Naive thymus-derived CD4-positive, alpha-beta T cell (primary cell): Measurements from ENCODE around the gene STEAP2. TPM values are rescaled to one million over a fixed set of nuclear protein-coding genes. Genes with fewer than 3 reads are reported as not detected.

Source experiments
- ATAC-seq: fragments of 150-1000 bp; cut with Tn5 transposase; 2 replicates; pipeline ENCODE4 v1.10.0; 2021; ENCODE audit warnings: mild to moderate bottlenecking, moderate library complexity
- CTCF ChIA-PET: fragments of 350-600 bp; sonication (Branson Sonifier 250); formaldehyde crosslinking; loops from one replicate; lab custom pipeline; 2021; ENCODE audit warnings: antibody characterized with exemption; lab: Charles Lee
- POLR2A ChIA-PET: fragments of 350-600 bp; sonication (Branson Sonifier 250); formaldehyde crosslinking; loops from one replicate; lab custom pipeline; 2021; ENCODE audit warnings: antibody characterized with exemption, inconsistent platforms; lab: Charles Lee
- DNase-seq, 9 donors: peaks; one replicate each; pipeline versions ENCODE4 v3.0.0 to v3.0.0-alpha.2; 2020 to 2022; ENCODE audit warnings: mixed read lengths in 1 of 9
- H3K27ac ChIP-seq: one replicate; pipeline ENCODE4 v1.7.0; 2013; ENCODE audit warnings: mild to moderate bottlenecking, low read depth, low read length, moderate library complexity
- H3K27me3 ChIP-seq, 2 donors: one replicate each; pipeline ENCODE4 v1.7.0; 2013; ENCODE audit warnings: low read length in 2 of 2, mild to moderate bottlenecking in 2 of 2, moderate library complexity in 2 of 2; ENCODE audit not compliant: control insufficient read depth in 2 of 2, insufficient read depth in 2 of 2
- H3K36me3 ChIP-seq, 3 experiments: 1 replicate in 2 of 3; 2 replicates in 1 of 3; pipeline ENCODE4 v1.7.0; 2013; ENCODE audit warnings: low read length in 3 of 3, mild to moderate bottlenecking in 3 of 3, moderate library complexity in 1 of 3; ENCODE audit not compliant: insufficient read depth in 3 of 3, control insufficient read depth in 2 of 3
- H3K4me1 ChIP-seq, 2 donors: one replicate each; pipeline ENCODE4 v1.7.0; 2013; ENCODE audit warnings: low read length in 2 of 2, mild to moderate bottlenecking in 2 of 2, moderate library complexity in 1 of 2; ENCODE audit not compliant: control insufficient read depth in 2 of 2, insufficient read depth in 2 of 2
- H3K4me3 ChIP-seq: 2 replicates; pipeline ENCODE4 v1.7.0; 2013; ENCODE audit warnings: mild to moderate bottlenecking, low read length
- H3K9me3 ChIP-seq, 3 experiments: 1 replicate in 2 of 3; 2 replicates in 1 of 3; pipeline ENCODE4 v1.7.0; 2013; ENCODE audit warnings: low read length in 3 of 3; ENCODE audit not compliant: control insufficient read depth in 2 of 3
- H3K27ac Mint-ChIP-seq, 9 donors: one replicate each; pipeline ENCODE4 v1.8.0; 2020 to 2022; ENCODE audit warnings: mixed read lengths in 9 of 9, mild to moderate bottlenecking in 8 of 9, moderate library complexity in 5 of 9, inconsistent platforms in 2 of 9
- H3K27me3 Mint-ChIP-seq, 5 donors: one replicate each; pipeline ENCODE4 v1.8.0; 2021 to 2022; ENCODE audit warnings: mixed read lengths in 5 of 5, mild to moderate bottlenecking in 1 of 5
- H3K36me3 Mint-ChIP-seq, 5 donors: one replicate each; pipeline ENCODE4 v1.8.0; 2020 to 2022; ENCODE audit warnings: mixed read lengths in 5 of 5, mild to moderate bottlenecking in 3 of 5, inconsistent platforms in 1 of 5
- H3K4me1 Mint-ChIP-seq, 7 donors: one replicate each; pipeline ENCODE4 v1.8.0; 2020 to 2022; ENCODE audit warnings: mixed read lengths in 7 of 7, mild to moderate bottlenecking in 3 of 7, inconsistent platforms in 1 of 7
- H3K4me3 Mint-ChIP-seq, 10 donors: one replicate each; pipeline ENCODE4 v1.8.0; 2020 to 2022; ENCODE audit warnings: mild to moderate bottlenecking in 10 of 10, mixed read lengths in 10 of 10, moderate library complexity in 6 of 10, inconsistent platforms in 2 of 10
- H3K9me3 Mint-ChIP-seq, 11 donors: one replicate each; pipeline ENCODE4 v1.8.0; 2020 to 2022; ENCODE audit warnings: mixed read lengths in 11 of 11, mild to moderate bottlenecking in 4 of 11, inconsistent platforms in 1 of 11, moderate library complexity in 1 of 11
- intact Hi-C, 2 donors: fragments of 100-400 bp; cut with micrococcal nuclease; formaldehyde crosslinking; loops; one replicate each; pipeline ENCODE4 v1.15.1; 2023
- polyA plus RNA-seq, 2 donors: library from polyadenylated mRNA; unstranded; fragments of 300-500 nt; fragmentation: Illumina TruSeq; gene quantifications; one replicate each; pipeline ENCODE4 v1.2.3, GENCODE V29; 2021
- total RNA-seq, 6 experiments: library from RNA in 5 of 6; stranded (reverse) in 5 of 6; gene quantifications; 1 replicate in 5 of 6; 2 replicates in 1 of 6; pipeline ENCODE4 v1.2.3 and lab custom pipeline; 2021 to 2026

The STEAP2 gene
- total and polyA plus RNA-seq, 7 experiments from 2014 or later = 0.05 TPM; not detected in 6

- H3K4me3 ChIP-seq = no peak overlapping the region
- H3K4me1 ChIP-seq = no peaks in the 10 kb centered on the region
- Mint-ChIP-seq H3K4me1 (peaks cover 0 to 7% (median 0%) of the 10 kb centered on the region in 7 donors), H3K9me3 (no peaks in the 10 kb centered on the region), H3K36me3 (no peaks in the 10 kb centered on the region), H3K27ac (no peak overlapping the region), H3K4me3 (no peak overlapping the region), H3K27me3 (peaks cover 0 to 11% (median 4%) of the 10 kb centered on the region in 5 donors)
- ATAC-seq = no peak
- intact Hi-C loops = no loop called here
- DNase-seq = no peak
- H3K36me3 ChIP-seq = no peaks in the 10 kb centered on the region
- ChIA-PET POLR2A (no interaction called here), CTCF (interaction anchor here (0.6 kb wide), 1 partner anchor 18 kb away, joined by 3 read pairs; no protein-coding TSS in a partner anchor)
- no peak overlapping the region for H3K27ac ChIP-seq
- H3K27me3 ChIP-seq = no peaks in the 10 kb centered on the region
- H3K9me3 ChIP-seq = no peaks in the 10 kb centered on the region
Measured at GRCh38 chr7:90236721-90237289, 25.3 kb downstream of the STEAP2 start.

- no peaks in the 10 kb centered on the region for H3K4me1 ChIP-seq
- Mint-ChIP-seq H3K4me1 (peaks cover 0 to 7% (median 0%) of the 10 kb centered on the region in 7 donors), H3K4me3 (no peak overlapping the region), H3K9me3 (no peaks in the 10 kb centered on the region), H3K27ac (no peak overlapping the region), H3K36me3 (no peaks in the 10 kb centered on the region), H3K27me3 (peaks cover 0 to 21% (median 6%) of the 10 kb centered on the region in 5 donors)
- no peak for DNase-seq
- ChIA-PET POLR2A (no interaction called here), CTCF (no interaction called here)
- H3K4me3 ChIP-seq = no peak overlapping the region
- H3K27ac ChIP-seq = no peak overlapping the region
- no peak for ATAC-seq
- no peaks in the 10 kb centered on the region for H3K36me3 ChIP-seq
- H3K27me3 ChIP-seq = no peaks in the 10 kb centered on the region
- H3K9me3 ChIP-seq = no peaks in the 10 kb centered on the region
- intact Hi-C loops = no loop called here
Measured at GRCh38 chr7:90238022-90238421, 26.5 kb downstream of the STEAP2 start.

- ChIA-PET CTCF (no interaction called here), POLR2A (no interaction called here)
- Histone ChIP-seq H3K27ac (no peak overlapping the region), H3K4me3 (no peak overlapping the region), H3K4me1 (no peaks in the 10 kb centered on the region), H3K27me3 (no peaks in the 10 kb centered on the region), H3K9me3 (no peaks in the 10 kb centered on the region), H3K36me3 (no peaks in the 10 kb centered on the region)
- Mint-ChIP-seq H3K4me1 (peaks cover 0 to 7% (median 0%) of the 10 kb centered on the region in 7 donors), H3K9me3 (no peaks in the 10 kb centered on the region), H3K27ac (no peak overlapping the region), H3K36me3 (no peaks in the 10 kb centered on the region), H3K27me3 (peaks cover 0 to 21% (median 8%) of the 10 kb centered on the region in 5 donors), H3K4me3 (no peak overlapping the region)
- ATAC-seq (no peak), DNase-seq (no peak)
- intact Hi-C loops = no loop called here
Measured at GRCh38 chr7:90238583-90238982, 27.0 kb downstream of the STEAP2 start.

GRCh38 chr7:90239050-90239449 lies 27.5 kb downstream of the STEAP2 start:
- H3K9me3 ChIP-seq = no peaks in the 10 kb centered on the region
- no peak overlapping the region for H3K4me3 ChIP-seq
- no peaks in the 10 kb centered on the region for H3K9me3 Mint-ChIP-seq
- no peak overlapping the region for H3K27ac ChIP-seq
- no peak for DNase-seq
- no peak overlapping the region for H3K4me3 Mint-ChIP-seq
- POLR2A ChIA-PET = no interaction called here
- H3K4me1 ChIP-seq = no peaks in the 10 kb centered on the region
- CTCF ChIA-PET = no interaction called here
- H3K36me3 Mint-ChIP-seq = no peaks in the 10 kb centered on the region
- H3K27ac Mint-ChIP-seq = no peak overlapping the region
- no peaks in the 10 kb centered on the region for H3K27me3 ChIP-seq
- H3K4me1 Mint-ChIP-seq = peaks cover 0 to 7% (median under 1%) of the 10 kb centered on the region in 7 donors
- H3K36me3 ChIP-seq = no peaks in the 10 kb centered on the region
- intact Hi-C loops = no loop called here
- peaks cover 0 to 26% (median 8%) of the 10 kb centered on the region in 5 donors for H3K27me3 Mint-ChIP-seq
- ATAC-seq = no peak

- Mint-ChIP-seq H3K4me1 (peaks cover 0 to 13% (median 4%) of the 10 kb centered on the region in 7 donors), H3K27me3 (peaks cover 0 to 33% (median 11%) of the 10 kb centered on the region in 5 donors), H3K9me3 (no peaks in the 10 kb centered on the region), H3K27ac (no peak overlapping the region), H3K36me3 (peaks cover 0 to under 1% (median 0%) of the 10 kb centered on the region in 5 donors), H3K4me3 (peak overlapping the region in 1 of 10 donors; percentile 31)
- CTCF ChIA-PET = no interaction called here
- no peaks in the 10 kb centered on the region for H3K9me3 ChIP-seq
- intact Hi-C loops = no loop called here
- no peaks in the 10 kb centered on the region for H3K36me3 ChIP-seq
- POLR2A ChIA-PET = interaction anchor here (0.7 kb wide), 1 partner anchor 131 kb away, joined by 3 read pairs; no protein-coding TSS in a partner anchor
- no peaks in the 10 kb centered on the region for H3K4me1 ChIP-seq
- H3K4me3 ChIP-seq = no peak overlapping the region
- H3K27ac ChIP-seq = no peak overlapping the region
- ATAC-seq (no peak), DNase-seq (no peak)
- no peaks in the 10 kb centered on the region for H3K27me3 ChIP-seq
Measured at GRCh38 chr7:90239625-90240228, 28.2 kb downstream of the STEAP2 start.

- Histone ChIP-seq H3K27me3 (no peaks in the 10 kb centered on the region), H3K9me3 (no peaks in the 10 kb centered on the region), H3K4me3 (no peak overlapping the region), H3K4me1 (peaks cover 6 to 8% of the 10 kb centered on the region in 2 donors), H3K36me3 (peaks cover 0 to 3% (median 0%) of the 10 kb centered on the region in 3 experiments), H3K27ac (no peak overlapping the region)
- Mint-ChIP-seq H3K36me3 (peaks cover 0 to 3% (median 0%) of the 10 kb centered on the region in 5 donors), H3K27me3 (peaks cover 7 to 53% (median 20%) of the 10 kb centered on the region in 5 donors), H3K4me3 (peak overlapping the region in 1 of 10 donors; percentile 11), H3K9me3 (peaks cover 0 to 2% (median 0%) of the 10 kb centered on the region in 11 donors), H3K4me1 (peaks cover 8 to 27% (median 16%) of the 10 kb centered on the region in 7 donors), H3K27ac (no peak overlapping the region)
- CTCF ChIA-PET = interaction anchor here (0.7 kb wide), 1 partner anchor 112 kb away, joined by 3 read pairs; no protein-coding TSS in a partner anchor
- intact Hi-C loops = no loop called here
- POLR2A ChIA-PET = interaction anchor here (0.7 kb wide), 2 partner anchors 747 to 947 kb away, joined by 3 to 4 read pairs; no protein-coding TSS in a partner anchor
- no peak for ATAC-seq
- DNase-seq = no peak
Measured at GRCh38 chr7:90242369-90243168, 31.0 kb downstream of the STEAP2 start.
